Stimulated activated CD4-positive, alpha-beta T cell treated with anti-CD3 and anti-CD28 coated beads, TNF-alpha, amount 100 ng/mL, for 24 hours (primary cell): ENCODE measurements around the gene DNAJC6.
A peak's percentile ranks its signal among the peaks of the same experiment; 100 is the strongest.
"Not testable (repeated sequence)": the region's sequence is repeated elsewhere in the genome, so short reads cannot be mapped to it uniquely, and the experiment has no call there.

Experiments
- DNase-seq, 3 experiments: peaks; one replicate each; pipeline ENCODE4 v3.0.0-alpha.2; 2020; ENCODE audit warnings: low read depth in 3 of 3

DNAJC6 gene

DNA sequence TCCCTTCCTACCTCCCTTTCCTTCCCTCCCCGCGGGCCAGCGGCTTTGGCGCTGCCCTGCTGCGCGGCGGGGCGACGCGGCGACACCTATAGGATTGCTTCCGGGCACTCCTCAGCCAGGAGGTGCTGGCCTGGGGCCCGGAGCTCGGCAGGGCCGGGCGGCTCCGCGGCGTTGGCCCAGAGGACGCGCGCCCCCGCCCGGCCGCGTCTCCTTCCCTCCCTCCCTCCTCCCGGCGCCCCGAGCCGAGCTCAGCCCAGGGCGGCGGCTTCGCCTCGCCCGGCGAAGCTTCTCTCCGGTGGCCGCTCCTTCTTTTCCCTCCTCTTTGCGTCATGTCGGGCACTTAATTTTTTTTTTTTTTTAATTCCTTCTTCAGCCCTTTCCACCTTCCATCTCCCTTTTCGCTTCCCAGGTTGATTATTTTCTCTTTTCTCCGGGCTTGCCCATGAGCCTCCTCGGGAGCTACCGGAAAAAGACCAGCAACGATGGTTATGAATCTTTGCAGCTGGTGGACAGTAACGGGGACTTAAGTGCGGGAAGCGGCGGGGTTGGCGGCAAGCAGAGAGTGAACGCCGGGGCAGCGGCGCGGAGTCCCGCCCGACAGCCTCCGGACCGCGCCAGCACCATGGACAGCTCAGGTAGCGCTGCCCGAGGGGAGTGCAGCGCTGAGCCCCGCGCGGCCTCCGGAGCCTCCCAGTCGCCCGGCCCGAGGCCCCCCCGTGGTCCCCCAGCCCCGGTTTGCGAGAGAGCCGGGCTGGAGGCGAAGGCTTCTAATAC lies at the start of gene DNAJC6:
Gene DNAJC6, plus strand, starts transcription at position 240 of the 774 bp plus-strand sequence. Its CDS starts 203 bp downstream, at position 443.
- DNase-seq, result peak; percentile 1 to 41 (median 11)

GRCh38 chr1:65259816-65260215 lies 49.5 kb upstream of the DNAJC6 start:
- no peak for DNase-seq

DNA sequence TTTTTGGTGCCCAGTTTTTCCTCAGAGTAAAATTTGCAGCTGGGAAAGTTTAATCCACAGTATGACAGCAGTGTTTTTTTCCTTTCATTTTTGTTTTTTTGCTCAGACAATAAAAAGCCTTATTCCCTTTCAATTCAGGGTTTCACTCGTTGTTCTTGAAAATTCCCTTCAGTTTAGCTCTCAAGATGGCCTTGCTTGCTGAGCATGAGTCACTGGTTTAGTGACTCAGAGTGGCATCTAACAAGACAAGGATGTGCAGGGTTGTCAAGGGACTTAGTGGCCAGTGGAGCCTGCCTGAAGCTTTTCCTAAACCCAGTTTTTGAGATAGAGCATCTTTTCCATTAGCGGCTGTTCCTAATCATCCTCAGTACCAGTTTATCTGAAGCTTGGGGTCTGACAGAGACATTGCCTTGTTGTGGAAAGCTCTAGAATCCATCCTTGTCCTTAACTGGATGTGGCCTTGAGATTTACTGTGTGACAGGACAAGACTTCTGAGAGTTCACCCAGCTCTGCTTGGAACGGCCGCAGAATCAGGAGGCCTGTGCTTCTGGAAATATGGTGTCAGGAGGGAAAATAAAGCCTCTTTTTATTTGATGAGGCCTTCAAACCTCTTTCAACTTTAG lies 48.4 kb upstream of the DNAJC6 start:
- DNase-seq, result no peak

GRCh38 chr1:65263286-65263685 lies 46.1 kb upstream of the DNAJC6 start:
- DNase-seq, result no peak

DNA sequence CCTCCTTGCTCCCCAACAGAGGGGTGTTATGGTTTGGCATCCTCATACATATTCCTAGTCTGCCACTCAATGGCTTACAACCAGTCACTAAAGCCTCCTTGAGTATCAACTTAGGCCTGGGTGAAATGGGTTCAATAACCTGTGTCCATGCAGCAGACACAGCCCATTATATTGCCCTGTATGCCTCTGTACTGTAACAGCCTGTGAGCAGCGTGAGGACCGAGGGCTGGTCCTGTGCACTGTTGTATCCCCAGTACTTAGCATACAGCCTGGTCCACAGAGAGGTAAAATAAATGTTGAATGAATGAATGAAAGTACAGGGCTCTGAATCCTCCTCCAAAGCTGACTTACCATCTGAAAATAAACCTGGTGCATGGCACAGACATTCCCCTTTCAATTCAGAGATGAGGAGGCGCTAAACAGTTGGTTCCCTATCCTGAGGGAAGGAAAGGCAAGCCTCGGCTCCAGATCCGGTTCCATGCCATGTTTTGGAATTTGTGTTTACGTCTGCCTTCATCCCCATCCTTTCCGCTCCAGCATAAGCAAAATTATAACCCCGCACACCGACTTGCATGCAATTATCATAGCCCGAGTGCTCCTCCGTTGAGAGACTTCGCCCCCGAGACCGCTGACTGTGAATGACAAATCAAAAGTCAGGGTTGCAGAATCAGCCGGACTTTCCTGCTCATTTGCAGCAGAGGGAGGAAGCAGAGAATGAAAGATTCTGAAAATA lies 45.0 kb upstream of the DNAJC6 start:
- no peak for DNase-seq

DNA sequence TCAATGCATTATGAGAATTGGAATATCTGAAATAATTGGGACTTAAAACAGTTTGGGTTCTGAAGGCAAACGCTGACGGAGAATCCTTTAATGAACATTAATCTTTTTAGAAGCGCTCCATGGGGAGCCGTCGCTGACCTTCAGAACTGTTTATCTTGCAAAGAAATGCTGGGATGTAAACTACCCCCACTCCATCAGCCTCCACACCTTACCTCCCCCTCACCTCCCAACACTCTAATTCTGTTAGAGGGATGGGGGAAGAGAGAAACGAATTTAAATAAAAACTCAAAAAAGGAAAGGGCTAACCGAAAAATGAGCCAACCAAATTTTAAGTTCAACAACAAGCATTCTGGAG lies 44.1 kb upstream of the DNAJC6 start:
- no peak for DNase-seq

DNA sequence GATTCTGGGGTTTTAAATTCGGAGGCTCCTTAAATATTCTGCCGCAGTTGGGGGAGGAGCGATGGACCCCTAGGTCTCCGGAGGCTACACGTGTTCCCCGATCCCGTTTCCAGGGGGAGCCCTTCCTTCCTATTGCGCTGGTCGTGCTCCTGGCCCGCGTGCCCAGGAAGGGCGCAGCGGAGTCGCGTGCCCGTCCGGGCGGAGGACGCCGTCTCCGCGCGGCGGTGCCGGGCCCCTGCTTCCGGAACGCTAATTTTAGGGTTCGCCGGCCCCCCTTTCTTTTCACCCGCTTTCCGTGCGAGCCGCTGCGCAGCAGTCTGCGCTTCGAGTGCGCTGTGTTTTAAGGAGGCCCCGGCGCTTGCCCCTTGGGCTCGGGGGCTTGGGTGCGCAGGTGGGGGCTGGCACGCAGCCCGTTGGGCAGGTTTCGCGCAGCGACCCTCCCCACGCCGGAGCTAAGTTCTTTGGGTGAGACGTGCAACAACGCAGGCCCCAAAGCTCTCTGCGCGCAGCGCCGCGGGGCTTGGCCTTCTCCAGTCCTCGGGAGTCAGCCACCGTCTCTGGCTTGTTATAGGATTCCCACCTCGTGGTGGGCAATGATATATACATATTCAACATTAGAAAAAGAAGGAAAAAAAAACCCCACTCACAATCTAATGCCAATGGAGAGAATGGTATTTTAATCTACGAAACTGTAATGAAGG lies 43.5 kb upstream of the DNAJC6 start:
- DNase-seq, result peak in 1 of 3 experiments; percentile 21

- DNase-seq, result no peak
Observed at GRCh38 chr1:65266476-65266875, 42.9 kb upstream of the DNAJC6 start.

DNA sequence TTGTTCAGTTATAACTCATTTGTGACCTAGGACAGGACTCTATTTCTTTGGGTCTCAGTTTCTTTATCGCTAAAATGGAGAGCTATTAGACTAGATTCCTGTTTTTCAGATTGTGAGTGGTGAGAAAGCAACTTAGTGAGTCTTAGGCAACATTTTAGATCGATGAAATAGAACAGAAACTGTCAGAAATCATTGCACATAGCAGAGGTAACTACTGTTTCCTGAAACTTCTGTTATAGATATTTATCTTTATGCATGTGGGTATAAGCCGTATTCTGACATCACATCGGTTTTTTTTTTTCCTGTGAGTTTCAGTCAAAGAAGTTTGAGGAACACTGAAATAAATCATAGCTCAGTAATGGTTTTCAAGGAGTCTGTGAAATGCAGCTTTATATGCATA lies 42.1 kb upstream of the DNAJC6 start:
- DNase-seq, result no peak

GRCh38 chr1:65267683-65268082 lies 41.7 kb upstream of the DNAJC6 start:
- DNase-seq, result no peak

GRCh38 chr1:65269612-65270011 lies 39.7 kb upstream of the DNAJC6 start:
- DNase-seq, result no peak

- DNase-seq, result no peak
Observed at GRCh38 chr1:65276197-65276939, 33.0 kb upstream of the DNAJC6 start.

DNA sequence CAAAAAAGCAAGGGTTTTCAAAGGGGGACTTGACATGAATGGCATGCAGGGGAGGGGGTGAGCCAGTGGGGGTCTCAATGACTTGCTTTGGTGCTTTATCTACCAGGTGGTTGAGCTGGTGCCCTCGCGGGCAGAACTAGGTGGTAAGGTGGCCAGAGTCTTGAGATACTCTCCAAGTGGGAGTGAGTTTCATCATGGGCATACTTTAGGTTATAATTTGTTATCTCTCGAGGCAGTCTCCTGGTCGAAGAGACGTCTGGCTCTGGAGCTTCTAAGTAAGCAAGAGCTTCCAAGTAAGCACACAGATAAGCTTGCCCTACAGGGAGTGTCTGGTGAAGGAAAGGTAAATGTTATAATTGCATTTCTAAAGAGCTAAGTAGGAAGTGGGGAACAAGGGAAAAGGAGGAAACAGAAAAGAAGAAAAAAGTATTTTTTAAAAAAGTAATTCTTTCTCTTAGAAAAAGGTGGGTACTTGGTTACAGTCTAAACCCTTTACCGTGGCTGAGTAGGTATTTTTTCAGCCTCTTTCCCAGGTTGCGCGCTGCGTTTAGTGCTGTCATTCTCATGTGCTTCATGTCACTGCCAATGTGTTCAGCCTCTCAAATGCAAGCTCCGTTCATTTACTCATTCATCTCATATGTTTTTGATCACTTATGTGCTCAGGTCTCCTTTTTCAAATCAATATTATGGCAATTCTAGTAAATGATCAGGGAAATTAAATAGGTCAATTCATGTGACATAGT lies 31.6 kb upstream of the DNAJC6 start:
- DNase-seq, result no peak

- no peak for DNase-seq
Observed at GRCh38 chr1:65278376-65279069, 30.8 kb upstream of the DNAJC6 start.

DNA sequence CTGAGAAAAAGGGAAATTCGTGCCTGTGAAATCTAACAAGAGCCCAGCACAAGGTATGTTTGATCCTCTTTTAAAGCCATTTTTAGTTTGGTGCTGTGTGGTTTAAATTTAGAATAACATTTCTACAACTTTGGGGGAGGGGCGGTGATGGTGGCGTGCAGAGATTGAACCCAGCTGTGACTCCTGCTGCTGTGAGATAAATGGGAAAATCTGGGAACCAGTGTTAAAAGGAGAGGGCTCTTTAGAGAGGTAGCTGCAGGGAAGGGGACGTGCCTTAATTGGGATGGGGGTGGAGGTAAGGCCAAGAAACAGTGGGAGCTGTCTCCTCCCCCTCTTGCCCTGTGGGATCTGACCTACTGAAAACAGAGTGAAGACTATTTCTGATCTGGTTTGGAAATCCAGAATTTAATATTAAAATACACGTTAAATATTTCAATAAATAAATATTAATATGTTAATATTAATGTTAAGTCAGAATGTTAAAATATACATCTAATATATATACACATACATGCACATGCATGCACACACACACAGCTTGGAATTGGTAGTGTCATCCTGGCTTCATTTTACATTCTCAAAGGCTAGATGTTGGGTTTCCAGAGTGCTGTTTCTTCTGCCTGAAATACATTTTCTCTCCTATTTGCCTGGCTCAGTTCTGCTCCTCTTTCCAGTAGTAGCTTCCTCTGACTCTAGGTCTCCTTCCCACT lies 30.1 kb upstream of the DNAJC6 start:
- DNase-seq, result no peak

- DNase-seq, result no peak
Observed at GRCh38 chr1:65281846-65282245, 27.5 kb upstream of the DNAJC6 start.

DNA sequence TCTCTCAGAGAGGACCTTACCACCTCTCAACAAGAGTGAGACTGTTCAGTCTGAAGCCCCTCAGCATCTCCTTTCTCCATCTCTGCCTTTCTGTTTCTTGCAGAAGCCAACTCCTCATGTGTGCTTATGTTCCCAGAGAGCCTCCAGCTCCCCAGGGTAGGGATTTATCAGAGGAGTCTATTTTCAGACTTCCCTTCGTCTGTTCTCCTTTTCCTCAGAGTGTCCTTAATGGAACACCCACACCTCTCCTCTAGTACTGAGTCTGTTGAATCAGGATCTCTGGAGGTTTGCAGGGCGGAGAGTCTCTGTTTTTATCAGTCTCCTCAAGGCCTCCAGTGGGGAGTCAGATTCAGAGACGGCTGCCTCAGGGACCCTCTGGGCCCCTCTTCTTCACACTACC lies 25.1 kb upstream of the DNAJC6 start:
- DNase-seq, result no peak

DNA sequence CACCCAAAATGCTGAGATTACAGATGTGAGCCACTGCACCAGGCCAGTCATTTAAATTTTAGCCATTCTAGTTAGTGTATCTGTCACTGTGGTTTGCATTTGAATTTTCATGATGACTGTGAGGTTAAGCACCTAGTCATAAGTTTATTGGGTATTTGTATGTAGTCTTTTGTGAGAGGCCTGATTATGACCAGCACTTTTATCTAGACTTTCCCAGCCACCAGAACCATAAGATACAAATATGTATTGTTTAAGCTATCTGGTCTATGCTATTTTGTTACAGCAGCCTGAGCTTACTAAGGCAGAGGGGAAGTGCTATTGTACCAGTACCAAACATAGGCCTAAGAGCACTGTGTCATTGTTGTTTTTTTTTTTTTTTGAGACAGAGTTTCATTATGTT lies 19.9 kb upstream of the DNAJC6 start:
- DNase-seq, result no peak

- not testable (repeated sequence) for DNase-seq
Observed at GRCh38 chr1:65291818-65292217, 17.5 kb upstream of the DNAJC6 start.
